HG03135 (cell line): ENCODE data around the gene SNX5.
A peak's percentile ranks its signal among the peaks of the same experiment; 100 is the strongest.

Source experiments
- ATAC-seq: cut with Tn5 transposase; IDR thresholded peaks from one replicate; pipeline ENCODE4 v1.9.1; 2021; ENCODE audit warnings: mild to moderate bottlenecking, moderate library complexity; ENCODE audit not compliant: unreplicated experiment

The SNX5 gene

DNA sequence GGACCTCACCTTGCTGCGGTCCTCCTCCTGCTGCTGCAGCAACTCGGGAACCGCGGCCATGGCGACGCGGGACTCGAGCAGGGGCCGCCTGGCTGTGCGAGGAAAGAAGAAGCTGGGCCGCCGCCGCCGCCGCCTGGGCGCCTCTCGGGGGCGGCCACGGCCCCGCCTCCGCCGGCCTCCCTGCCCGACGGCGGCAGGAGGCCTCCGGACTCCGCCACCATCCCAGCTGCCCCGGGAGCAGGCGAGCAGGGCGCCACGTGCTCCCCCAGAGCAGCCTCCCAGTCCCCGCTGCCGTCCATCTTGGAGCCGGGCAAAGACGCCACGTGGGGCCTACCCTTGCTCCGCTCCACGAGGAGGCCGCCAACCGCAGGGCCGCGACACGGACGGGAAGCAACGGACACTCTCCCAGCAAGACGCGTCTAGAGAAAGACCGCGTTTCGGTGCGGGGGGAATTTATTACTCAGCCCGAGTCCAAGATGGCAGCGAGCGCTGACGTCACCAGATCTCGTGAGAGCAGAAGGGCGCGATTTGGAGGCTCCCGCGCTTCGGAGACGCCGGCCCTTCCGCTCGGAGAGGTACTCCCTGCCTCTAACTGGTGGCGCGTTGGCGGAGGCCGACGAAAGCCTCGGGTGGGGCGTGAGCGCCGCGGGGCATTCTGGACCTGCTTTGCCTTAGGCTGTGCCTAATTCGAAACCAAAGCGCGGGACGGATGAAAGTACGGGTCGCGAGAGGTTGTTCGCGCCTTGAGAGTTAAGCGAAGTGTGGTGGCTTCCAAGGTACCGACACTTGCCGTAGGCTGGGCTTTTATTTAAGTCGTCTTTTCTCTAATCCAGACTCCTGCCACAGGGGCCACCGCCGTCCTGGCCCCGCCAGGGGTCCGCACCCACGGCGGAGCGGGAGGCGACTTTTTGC lies at the start of gene SNX5, which contains the start of gene MGME1:
TSS of gene SNX5 (minus strand) at position 429 of the 912 bp plus-strand sequence. CDS start at position 60, 369 bp downstream.
TSS of gene MGME1 (plus strand) at position 653 of the 912 bp plus-strand sequence. CDS start 842 bp downstream, outside the sequence.
- peak; percentile 84 for ATAC-seq

DNA sequence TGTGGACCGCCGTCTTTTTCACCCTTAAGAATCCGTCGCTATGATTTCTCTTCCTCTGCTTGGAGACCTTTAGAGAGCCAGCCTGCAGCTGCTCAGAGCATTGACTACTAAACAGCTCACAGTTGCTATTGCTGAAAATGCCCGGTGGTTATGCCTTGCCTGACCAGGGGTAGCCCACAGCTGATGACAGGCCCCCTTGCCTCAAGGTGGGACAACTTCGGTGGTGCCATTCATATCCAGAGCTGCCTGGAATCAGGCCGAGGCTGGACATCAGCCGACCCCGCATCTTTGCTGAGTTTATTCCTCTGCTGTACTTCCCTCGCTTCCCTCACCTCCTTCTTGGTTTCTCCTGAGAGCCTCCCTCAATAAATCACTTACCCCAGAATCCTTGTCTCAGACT lies 49.5 kb upstream of the SNX5 start:
- no peak for ATAC-seq

DNA sequence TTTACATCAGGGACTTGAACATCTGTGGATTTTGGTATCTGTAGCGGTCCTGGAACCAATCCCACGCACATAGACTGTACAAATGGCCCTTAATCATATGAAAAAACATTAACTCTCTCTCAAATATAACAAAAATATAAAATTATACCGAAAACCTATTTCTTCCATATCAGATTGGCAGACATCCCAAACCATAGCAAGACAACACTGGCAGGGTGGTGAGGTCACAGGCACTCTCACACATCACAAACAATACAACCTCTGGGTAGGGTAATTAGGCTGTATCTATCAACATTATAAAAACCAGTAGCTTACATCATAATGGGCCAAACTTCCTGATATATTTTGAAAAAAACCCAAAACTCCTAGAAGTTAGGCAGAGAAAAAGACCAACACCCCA lies 48.2 kb upstream of the SNX5 start:
- ATAC-seq = no peak

DNA sequence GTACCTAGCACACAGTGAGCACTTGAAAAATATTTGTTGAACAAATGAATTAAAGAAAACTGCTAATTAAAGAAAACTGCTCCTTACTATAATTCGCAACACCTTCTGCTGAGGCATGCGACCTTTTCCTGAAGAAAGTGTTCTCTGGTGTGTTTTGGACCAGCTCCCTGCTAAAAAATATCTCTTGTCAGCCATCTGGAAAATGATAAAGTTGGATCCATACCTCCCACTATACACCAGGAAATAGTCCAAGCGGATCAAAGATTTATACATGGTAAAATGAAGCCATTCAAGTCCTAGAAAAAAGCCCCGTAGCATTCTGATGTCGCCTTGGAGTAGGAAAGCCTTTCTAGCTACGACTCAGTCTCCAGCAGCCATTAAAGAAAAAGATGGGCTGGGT lies 45.8 kb upstream of the SNX5 start:
- ATAC-seq = no peak

DNA sequence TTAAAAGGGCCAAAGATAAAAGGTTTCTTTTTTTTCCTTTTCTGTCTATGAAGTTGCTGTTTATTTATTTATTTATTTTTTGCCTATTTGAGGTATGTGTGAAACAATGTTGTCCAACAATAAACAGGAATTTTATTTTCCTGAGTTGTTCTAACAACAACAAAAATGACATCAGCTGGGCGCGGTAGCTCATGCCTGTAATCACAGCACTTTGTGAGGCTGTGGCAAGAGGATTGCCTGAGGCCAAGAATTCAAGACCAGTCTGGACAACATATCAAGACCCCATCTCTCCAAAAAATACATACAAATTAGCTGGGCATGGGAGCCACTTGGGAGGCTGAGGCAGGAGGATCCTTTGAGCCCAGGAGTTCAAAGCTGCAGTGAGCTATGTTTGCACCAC lies 44.3 kb upstream of the SNX5 start:
- no peak for ATAC-seq

DNA sequence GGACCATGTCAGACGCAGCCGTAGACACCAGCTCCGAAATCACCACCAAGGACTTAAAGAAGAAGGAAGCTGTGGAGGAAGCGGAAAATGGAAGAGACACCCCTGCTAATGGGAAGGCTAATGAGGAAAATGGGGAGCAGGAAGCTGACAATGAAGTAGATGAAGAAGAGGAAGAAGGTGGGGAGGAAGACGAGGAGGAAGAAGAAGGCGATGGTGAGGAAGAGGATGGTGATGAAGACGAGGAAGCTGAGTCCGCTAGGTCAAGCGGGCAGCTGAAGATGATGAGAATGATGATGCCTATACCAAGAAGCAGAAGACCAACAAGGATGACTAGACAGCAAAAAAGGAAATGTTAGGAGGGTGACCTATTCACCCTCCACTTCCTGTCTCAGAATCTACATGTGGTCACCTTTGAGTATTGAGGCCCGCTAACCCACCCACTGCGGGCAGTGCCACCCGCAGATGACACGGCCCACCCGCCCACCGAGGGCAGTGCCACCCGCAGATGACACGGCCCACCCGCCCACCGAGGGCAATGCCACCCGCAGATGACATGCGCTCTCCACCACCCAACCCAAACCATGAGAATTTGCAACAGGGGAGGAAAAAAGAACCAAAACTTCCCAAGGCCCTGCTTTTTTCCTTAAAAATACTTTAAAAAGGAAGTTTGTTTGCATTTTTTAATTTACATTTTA lies 43.5 kb upstream of the SNX5 start:
- no peak for ATAC-seq

DNA sequence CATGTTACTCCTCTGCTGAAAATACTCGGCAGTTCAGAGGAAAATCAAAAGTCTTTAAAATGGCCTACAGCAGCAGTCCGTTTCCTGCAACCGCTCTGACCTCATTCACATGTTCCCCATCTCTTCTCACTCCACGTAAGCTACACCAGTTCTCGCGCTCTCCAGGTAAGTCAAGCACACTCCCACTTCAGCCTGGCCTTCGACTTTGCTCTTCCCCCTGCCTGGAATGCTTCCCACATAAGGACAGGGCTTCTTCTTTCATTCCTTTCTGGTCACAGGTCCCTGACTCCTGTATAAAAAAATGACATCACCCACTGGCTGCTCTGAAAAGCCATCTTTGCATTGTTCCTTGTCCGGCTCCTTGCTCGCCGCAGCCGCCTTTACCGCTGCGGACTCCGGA lies 42.9 kb upstream of the SNX5 start:
- no peak for ATAC-seq

DNA sequence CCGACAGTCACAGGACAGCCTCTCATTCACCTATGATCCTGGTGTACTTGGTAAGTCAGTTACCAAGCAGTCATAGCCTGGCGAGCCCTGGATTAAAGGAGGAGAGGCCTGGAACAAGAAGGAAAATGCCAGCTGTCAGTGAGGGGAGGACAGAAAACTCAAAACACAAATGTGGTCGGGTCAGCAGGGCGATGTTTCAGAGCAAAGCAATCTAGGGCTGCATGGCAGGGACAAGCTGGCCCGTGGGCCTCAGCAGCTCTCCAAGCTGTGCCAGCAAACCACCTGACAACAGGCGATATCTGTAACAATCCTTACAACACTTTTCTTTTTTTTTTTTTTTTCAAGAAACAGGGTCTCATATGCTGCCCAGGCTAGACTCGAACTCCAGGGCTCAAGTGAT lies 40.5 kb upstream of the SNX5 start:
- no peak for ATAC-seq

DNA sequence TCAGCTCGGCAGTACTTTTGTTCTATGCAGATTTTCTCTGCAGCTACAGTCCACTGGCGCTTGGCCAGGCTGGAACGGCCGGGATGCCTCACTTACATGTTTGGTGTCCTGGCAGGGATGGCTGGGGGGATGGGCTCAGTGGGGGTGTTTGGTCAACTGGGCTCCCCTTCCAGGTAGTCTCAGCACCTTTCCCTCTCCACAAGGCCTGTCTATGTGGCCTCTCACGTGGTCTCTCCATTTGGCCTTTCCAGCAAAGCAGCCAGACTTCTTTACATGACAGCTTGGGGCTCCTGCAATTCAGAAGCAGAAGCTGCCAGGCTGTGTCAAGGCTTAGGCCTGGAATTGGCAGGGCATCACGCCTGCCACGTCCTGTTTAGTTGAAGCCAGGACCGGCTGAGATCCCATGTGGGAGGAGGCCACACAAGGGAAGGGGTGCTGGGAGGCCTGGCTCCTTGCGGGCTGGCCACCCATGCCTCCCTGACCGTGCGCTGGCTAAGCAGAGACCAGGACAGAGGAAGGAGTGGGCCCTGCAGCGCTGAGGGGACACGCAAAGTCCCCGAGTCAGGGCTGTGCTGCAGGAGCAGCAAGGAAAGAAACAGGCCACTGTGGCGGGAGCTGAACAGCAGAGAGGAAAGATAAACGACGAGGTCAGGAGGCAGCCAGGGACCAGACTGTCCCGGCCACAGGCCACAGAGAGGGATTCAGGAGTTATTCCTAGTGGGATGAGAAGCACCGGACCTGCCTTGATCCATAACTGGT lies 39.1 kb upstream of the SNX5 start:
- no peak for ATAC-seq

DNA sequence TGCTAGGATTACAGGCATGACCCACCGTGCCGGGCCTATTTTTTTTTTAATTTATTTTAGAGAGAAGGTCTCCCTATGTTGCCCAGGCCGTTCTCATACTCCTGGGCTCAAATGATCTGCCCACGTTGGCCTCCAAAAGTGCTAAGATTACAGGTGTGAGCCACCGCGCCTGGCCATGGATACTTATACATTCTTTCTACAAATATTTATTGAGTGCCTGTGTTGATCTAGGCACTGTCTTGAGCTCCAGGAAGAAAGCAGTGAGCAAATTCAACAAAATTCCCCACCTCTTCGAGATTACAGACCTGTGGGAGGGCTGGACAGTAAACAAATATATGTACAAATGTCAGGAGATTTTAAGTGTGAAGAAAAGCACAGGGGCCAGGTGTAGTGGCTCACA lies 38.1 kb upstream of the SNX5 start:
- no peak for ATAC-seq

DNA sequence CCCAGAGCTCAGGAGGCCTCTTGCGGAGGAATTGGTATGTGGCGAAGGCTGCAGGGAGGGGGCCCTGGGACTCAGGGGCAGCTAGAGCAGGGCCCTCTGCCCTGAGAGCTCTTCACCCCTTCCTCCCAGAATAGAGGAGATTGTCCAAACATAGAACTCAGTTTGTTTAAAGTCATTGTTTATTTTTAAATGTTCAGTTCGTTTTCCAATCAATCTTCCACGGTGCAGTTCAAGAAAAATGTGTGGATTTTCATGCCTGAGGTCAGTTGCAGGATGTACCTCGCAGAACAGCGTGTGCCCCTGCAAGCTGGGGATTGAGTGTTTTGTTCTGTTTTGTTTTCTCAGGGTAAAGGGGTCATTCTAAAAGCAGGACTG lies 37.4 kb upstream of the SNX5 start:
- no peak for ATAC-seq

DNA sequence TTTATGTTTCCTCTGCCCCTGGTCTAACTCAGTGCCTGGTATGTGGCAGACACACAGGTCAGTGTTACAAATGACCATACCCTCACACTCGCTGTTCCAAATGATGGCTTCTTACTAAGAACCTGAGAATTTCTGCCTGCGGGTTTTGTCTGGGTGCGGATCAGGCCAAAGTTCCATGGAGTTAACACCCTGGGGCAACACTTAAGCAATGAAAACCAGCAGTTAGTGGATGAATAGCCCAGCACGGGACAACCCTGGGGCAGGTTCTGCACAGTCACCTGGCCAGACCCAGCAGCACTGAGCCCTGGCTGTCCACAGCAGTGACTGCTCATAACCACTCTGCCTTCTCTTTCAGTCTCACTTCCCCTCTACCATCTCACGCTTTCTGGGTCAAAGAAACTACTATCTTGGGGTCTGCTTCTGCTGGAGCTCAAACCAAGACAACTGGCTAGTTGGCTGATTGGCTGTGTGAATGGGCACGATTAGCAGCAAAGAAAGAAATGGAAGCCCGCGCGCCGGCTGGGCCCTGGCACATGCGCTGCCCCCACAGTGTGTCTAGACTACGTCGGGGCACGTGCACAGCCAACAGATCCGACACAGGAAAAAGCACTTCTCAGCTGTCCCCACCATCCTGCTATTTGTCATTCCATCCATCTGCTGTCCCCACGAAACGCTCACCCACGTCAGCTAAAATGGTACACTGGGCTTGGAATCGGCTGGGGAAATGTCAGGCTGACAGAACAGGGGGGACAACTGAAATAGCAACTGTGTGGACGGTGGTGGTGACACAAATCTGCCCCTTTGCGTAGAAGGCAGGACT lies 36.8 kb upstream of the SNX5 start:
- ATAC-seq = peak; percentile 90

DNA sequence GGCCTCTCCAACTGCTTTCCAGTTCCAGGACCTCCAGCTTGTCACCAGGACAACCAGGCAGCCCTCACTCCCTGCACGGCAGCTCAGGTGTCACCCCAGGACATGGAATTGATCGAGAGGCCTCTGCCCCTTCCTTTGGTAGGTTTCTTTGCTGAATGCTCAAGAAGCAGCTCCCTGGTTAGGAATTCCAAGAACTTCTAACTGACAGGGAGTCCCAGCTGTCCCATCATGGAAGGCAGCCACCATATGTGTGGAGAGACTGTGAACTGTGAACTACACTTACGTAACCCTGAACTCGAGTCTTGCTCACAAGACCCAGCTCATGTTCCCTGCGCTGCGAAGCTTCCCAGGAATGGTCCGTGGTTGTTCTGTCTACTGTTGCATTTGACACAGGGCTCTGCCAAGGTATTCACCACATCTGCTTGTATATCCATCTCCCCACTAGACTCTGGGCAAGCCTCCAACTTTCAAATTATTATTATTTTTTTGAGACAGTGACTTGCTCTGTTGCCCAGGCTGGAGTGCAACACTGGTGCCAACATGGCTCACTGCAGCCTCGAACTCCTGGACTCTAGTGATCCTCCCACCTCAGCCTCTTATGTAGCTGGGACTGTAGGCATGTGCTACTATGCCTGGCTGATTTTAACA lies 35.9 kb upstream of the SNX5 start:
- ATAC-seq = no peak

DNA sequence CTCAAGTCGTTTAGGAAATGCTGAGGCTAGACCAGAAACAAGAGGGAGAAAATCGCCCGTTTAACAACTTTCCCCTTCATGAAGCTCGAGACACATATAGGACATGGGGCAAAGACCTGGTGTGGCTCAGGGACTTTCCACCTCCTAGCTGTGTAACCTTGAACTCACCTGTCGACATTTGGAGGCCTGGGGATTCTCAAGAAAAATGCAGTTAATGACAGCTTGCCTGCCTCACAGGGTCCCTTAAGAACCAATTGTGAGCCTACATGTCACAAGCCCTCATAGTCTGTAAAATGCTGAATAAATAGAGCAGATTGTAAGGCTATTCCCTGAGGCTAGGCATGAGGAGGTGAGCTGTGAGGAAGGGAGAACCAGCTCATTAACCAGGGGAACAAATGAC lies 35.3 kb upstream of the SNX5 start:
- ATAC-seq = peak; percentile 45

DNA sequence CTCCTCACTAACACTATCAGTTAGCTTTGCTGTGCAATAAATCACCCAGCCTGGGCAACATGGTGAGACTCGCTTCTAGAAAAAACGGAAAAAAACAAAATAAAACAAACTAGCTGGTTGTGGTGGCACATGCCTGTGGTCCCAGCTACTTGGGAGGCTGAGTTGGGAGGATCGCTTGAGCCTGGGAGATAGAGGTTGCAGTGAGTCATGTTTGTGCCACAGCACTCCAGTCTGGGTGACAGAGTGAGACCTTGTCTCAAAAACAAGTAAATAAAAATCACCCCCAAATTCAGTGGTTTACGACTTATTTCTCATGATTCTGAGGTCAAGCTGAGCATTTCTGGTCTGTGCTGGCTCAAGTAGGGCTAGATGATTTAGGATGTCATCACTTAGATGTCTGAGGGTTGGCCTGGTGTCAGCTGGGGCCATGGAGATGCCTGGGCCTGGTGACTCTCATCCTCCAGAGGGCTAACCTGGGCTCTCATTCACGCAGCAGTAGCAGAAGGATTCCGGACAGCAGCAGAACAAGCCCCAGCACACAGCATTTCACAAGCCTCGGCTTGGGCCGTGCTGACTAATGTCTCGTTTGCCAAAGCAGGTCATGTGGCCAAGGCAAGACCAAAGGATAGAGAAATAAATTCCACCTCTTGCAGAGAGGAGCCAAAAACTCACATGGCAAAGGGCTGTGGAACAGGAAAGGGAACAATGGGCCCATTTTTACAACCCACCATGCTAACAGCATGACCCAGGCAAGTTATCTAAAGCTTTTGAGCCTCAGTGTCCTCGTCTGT lies 32.7 kb upstream of the SNX5 start:
- ATAC-seq = no peak

DNA sequence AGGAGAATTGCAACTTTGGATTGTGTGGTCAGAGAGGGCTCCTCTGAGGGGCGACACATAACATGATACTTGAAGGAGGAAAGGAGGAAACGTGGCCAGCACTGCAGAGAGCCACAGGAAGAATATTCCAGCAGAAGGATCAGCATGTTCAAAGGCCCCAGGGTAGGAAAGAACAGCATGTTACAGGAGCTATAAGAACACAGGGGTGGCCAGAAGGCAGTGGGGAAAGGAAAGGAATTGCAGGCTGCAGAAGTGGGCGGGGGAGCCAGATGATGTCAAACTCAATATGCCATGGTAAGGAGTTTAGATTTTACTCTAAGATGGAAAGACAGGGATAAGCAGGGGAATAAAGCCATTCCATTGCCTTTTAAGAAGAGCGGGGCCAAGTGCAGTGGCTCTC lies 31.0 kb upstream of the SNX5 start:
- no peak for ATAC-seq

DNA sequence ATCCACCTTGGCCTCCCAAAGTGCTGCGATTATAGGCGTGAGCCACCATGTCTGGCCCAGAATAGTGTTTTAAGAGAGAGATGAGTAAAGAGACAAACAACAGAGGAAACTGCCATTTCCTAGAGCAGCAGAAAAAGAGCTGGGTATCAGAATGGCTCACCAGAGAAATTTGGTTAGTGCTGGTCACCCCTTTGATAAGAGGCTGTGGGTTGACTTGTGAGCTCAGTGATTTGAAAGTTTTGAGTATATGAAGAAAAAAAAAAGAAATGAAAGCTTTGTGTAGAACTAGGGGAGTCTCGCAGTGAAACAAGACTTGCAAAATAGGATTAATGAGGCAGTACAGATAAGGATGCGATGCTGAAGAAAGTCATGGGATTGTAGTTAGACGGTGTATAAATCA lies 29.9 kb upstream of the SNX5 start:
- ATAC-seq = no peak

DNA sequence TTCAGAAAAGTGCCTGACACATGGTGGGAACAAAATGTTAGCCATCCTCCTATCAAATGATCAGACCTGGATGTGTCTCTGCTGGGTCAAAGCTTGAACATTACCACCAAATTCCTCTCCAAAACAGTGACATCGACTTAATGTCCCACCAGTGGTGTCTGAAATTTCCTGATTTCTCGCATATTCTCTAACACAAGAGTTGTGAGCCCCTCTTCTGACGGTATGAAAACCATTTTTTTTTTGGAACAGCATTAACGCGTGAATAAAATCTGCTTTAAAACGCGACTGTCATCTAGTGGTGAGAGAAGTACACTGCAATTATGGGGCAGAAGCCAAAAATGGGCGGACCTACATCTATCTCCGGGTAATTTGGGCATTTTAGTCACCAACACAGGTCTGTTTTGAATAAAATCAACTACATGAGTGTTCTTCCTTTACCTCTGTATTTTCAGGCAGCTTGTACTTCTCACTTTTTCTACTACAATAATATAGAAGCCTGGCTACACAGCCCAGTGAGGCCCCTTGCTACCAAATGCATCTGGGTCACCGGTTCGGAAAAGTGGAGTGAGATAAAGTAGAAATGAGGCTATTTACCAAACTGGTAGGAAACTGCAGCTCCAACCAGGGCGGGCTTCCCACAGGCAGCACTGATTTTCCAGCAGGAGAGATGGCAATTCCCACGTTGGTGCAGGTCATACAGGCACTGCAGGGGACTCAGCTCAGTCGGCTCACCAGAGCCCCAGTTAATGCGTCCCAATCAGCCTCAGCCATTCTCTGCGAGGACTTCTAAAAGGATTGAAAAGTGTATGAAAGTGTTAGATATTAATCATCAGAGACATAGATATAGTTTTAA lies 27.6 kb upstream of the SNX5 start:
- no peak for ATAC-seq
